GM18870 (cell line): Measurements from ENCODE around the gene EPS8L1.
A peak's percentile ranks its signal among the peaks of the same experiment; 100 is the strongest.
"Not testable (repeated sequence)": the region's sequence is repeated elsewhere in the genome, so short reads cannot be mapped to it uniquely, and the experiment has no call there.

ENCODE experiments used
- ATAC-seq: cut with Tn5 transposase; IDR thresholded peaks from one replicate; pipeline ENCODE4 v1.9.1; 2021; ENCODE audit warnings: moderate library complexity; ENCODE audit not compliant: unreplicated experiment

EPS8L1 gene

GRCh38 chr19:55050749-55051532 is 24.7 kb upstream of the EPS8L1 start:
- ATAC-seq: no peak

DNA sequence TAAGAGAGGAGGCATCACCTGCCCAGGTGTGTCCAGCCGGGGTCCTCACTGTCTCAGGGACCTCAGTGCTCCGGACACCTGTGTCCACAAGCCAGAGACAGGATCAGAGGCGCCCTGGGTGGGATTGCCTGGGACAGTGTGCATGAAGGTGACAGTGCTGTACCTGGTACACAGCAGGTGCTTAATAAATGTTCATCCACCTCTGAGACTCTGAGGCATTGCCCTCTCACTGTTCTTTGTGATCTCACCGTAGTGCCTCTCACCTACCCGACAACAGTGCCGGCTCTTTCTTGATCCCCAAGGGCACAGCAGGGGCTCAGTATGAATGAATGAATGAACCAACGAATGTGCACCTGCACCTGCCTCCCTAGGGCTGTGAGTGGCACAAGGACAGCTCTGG is 21.9 kb upstream of the EPS8L1 start:
- no peak for ATAC-seq

- no peak for ATAC-seq
These were observed 18.8 kb upstream of the EPS8L1 start for GRCh38 chr19:55056827-55057226.

GRCh38 chr19:55058781-55059610 is 16.7 kb upstream of the EPS8L1 start:
- no peak for ATAC-seq

DNA sequence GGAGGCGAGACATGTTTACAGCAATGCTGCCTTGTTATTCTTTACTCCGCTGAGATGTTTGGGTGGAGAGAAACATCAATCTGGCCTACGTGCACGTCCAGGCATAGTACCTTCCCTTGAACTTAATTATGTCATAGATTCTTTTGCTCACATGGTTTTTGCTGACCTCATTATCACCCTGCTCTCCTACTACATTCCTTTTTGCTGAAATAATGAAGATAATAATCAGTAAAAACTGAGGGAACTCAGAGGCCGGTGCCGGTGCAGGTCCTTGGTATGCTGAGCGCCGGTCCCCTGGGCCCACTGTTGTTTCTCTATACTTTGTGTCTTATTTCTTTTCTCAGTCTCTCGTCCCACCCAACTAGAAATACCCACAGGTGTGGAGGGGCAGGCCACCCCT is 15.4 kb upstream of the EPS8L1 start:
- not testable (repeated sequence) for ATAC-seq

DNA sequence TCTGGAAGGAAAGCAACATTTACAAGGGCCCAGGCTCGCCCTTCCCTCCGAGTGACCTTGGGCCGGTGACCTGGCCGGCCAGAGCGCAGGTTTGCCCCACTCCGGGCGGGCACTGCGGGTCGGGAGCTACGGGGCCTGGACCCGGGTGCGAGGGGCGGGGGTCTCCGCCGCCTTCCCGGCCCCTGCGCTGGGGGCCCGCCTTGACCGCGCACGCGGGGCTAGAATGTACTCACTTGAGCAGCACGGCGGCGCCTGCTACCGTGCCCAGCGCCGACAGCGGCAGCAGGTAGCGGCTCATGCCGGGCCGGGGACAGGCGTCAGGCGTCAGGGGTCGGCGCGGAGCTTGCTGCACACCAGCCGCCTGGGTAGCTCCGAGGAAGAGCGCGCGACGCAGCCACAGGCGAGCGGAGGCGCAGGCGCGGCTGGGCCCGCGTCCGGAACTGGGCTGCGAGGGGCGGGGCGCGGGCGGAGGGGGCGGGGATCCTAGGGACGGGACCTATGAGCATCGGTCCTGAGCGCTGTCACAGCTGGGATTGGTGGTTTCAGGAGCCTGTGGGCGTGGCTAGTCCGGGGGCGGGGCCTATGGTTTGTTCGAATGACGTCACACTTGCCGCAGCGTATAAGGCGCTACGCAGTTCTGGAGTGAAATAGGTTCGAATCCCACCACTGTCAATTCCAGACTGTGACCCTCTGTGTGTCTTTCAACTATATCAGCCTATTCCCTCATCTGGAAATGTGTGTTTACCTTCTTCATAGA is 12.8 kb upstream of the EPS8L1 start, which contains the start of gene RDH13:
Gene RDH13, minus strand, starts transcription at position 414 of the 757 bp plus-strand sequence. Its CDS starts 116 bp downstream, at position 298.
- peak; percentile 58 for ATAC-seq

GRCh38 chr19:55063492-55063843 is 12.2 kb upstream of the EPS8L1 start:
- ATAC-seq: no peak

GRCh38 chr19:55065516-55065915 is 10.2 kb upstream of the EPS8L1 start:
- ATAC-seq: not testable (repeated sequence)

DNA sequence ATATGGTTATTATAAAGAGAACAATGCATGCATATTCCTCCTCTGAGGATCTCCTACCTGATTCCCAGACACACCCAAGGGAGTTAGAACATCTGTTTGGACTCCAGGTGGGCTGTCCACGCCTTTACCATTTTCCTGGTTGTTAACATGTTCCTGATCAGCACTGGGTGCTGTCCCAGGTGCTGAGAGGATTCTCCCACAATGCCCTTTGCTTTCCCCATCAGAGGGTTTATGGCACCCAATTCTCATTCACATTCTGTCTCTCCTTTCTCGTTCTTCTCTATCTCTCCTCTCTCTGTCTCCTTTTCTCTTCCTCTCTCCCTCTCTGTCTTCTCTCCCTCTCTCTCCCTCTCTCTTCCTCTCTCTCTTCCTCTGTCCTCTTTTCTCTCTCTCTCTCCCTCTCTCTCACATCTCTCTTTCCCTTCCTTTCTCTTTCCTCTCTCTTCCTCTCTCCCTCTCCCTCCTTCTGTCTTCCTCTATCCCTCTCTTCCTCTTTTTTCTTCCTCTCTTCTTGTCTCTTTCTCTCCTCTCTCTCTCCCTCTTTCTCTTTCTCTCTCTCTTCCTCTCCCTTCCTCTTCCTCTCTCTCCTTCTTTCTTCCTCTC is 9.5 kb upstream of the EPS8L1 start:
- ATAC-seq: no peak

DNA sequence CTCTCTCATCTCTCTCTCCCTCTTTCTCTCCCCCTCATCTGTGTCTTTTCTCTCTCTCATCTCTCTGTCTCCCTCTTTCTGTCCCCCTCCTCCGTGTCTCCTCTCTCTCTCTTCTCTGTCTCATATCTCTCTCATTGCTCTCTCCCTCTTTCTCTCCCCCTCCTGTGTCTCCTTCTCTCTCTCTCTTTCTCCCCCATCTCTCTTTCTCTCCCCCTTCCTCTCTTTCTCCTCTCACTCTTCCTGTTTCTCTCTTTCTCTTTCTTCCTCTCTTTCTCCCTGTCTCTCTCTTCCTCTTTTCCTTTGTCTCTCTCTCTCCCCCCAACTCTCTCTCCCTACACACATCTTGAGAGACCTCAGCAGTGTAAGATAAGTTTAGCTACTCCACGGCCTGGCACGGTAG is 7.8 kb upstream of the EPS8L1 start:
- no peak for ATAC-seq

DNA sequence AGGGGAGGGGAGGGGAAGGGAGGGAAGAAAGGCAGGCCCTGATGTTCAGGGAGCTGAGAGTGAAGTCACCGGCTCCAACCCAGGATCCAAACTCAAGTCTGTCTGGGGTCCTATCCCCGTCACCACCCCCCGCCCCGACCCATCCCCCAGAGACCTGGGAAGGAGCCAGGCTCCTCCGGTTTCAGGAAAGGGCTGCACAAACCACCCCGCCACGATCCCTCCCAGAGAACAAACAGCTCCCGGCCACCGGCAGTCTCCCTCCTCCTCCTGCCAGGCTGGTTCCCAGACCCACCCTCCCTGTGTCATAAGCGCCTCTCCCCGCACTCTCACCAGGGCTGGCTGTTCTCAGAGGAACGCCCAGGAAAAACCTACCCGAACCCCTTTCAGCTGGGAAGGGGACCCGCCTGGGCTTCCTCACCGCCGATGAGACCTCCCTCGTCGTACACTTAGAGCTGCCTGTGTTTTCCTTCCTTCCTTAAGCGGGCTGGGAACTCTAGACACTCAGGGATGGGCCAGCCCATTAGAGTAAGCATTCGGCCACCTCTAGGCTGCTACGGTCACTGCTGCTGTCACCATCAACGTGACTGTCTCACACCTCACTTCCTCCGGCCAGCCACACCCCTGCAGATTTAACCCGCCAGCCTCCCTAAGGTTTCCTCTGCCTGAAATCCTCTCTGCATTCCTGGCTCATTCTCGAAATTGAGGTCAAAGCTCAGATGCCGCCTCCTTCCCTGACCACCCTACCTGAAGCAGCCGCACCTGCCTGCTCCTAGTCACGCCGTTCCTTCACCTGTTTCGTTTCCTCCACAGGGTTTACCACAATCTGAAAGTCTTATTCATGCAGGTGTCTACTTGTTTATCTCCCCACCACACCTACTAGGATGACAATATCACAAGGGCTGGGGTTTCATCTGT is 6.5 kb upstream of the EPS8L1 start:
- ATAC-seq: no peak

GRCh38 chr19:55069865-55070197 is 5.8 kb upstream of the EPS8L1 start:
- ATAC-seq: no peak

GRCh38 chr19:55070466-55071128 is 5.1 kb upstream of the EPS8L1 start:
- ATAC-seq: no peak

GRCh38 chr19:55071129-55071502 is 4.6 kb upstream of the EPS8L1 start:
- ATAC-seq: no peak

DNA sequence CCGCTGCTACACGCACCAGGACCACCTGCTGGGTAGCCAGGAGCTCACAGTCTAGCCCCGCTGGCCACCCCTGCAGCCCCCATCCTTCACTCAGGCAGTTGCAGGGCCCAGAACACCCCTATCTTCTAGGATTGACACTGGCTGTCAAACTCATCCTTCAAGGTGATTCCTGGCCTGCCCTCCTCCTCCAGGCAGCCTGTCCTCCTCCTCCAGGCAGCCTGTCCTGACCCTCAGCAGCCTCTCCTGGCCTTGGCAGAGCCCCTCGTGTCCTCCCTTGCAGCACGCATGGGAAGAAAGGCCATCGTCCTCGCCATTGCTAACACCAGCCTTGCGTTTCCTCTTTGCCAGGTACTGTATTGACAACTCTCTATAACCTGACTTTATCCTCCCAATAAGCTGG is 3.8 kb upstream of the EPS8L1 start:
- no peak for ATAC-seq

GRCh38 chr19:55076321-55076720 is 652 bp downstream of the EPS8L1 start:
- ATAC-seq: no peak

DNA sequence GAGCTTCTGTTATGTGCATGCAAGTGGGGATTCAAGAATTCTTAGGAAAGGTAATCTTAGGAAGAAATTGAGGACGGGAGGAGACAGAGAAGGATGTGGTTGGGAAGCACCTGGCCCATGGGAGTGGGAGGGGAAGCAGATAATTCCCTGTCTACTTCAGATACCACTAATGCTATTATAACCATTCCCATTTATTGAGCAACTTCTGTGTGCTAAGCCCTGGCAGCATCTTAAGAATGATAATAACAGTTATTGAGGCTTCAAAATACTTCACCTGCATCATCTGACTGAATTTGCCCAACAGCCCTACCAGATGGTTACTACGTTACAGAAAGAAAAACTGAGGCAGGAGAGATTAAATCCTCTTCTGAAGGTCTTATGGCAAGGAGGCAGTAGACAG is 1.4 kb downstream of the EPS8L1 start:
- no peak for ATAC-seq

DNA sequence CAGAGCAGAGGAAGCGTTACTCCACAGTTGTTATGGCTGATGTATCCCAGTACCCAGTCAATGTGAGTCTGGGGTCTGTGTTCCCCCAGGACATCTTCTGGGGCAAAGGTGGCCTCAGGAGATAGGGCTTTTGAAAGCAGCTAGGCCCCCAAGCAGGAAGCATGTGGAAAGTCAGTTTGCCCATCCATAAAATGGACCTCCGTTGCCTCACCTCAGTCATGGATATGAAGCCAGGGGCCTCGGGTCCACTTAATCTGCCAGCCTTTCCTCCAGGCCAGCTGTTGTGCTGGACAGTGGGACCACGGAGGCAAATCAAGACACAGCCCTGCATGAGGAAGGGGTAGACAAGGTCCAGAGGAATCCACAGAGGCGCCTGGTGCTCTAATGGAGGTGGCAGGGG is 3.3 kb downstream of the EPS8L1 start:
- no peak for ATAC-seq

GRCh38 chr19:55079400-55080038 is 3.9 kb downstream of the EPS8L1 start:
- no peak for ATAC-seq
